GM12874 (cell line): ENCODE data around the gene PFDN2.

Source experiments
- TF ChIP-seq, protein P1 (sequence below): IDR thresholded peaks from 2 replicates; pipeline ENCODE4 v1.5.1; 2011; ENCODE audit warnings: low read depth, mild to moderate bottlenecking, control low read depth, low read length, moderate library complexity; ENCODE audit not compliant: insufficient read depth

PFDN2 gene

DNA sequence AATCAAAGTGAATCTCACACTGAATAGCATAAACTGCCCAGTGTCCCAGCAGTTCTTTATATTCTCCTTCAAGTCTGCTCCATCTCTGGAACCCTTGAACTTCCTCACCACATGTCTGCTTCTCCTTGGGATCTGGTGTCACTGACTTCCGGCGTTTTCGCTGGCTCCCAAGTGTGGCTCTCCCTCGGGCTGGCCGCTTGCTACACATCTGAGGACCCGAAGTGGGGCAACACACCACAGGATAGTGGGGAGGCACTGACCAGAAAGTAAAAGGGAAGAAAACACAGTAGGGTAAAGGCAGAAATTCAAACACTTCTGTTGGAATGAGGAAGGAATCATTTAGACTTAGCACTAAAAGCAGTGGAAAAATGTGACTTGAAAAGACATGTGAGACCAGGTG is 5.1 kb upstream of the PFDN2 start:
- TF ChIP-seq, protein P1, sequence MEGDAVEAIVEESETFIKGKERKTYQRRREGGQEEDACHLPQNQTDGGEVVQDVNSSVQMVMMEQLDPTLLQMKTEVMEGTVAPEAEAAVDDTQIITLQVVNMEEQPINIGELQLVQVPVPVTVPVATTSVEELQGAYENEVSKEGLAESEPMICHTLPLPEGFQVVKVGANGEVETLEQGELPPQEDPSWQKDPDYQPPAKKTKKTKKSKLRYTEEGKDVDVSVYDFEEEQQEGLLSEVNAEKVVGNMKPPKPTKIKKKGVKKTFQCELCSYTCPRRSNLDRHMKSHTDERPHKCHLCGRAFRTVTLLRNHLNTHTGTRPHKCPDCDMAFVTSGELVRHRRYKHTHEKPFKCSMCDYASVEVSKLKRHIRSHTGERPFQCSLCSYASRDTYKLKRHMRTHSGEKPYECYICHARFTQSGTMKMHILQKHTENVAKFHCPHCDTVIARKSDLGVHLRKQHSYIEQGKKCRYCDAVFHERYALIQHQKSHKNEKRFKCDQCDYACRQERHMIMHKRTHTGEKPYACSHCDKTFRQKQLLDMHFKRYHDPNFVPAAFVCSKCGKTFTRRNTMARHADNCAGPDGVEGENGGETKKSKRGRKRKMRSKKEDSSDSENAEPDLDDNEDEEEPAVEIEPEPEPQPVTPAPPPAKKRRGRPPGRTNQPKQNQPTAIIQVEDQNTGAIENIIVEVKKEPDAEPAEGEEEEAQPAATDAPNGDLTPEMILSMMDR: no peak

DNA sequence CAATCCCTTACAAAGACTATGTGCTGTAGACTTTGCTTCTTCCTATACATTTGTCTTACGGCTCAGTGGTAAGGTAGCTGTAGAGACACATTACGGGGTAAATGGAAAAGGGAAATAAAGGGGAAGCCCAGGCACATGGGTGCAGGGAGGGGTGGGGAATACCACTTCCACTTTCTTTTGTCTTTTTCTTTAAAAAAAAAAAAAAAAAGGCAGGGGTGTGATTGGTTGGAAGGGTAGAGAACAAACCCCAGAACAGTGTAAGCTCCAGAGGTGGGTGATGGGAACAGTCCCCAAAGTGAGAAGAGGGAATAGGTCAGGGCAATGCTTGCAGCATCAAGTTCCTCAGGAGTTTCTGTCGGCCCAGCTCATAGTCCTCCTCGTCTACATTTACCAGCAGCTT is 4.0 kb upstream of the PFDN2 start:
- TF ChIP-seq, protein P1: no peak

DNA sequence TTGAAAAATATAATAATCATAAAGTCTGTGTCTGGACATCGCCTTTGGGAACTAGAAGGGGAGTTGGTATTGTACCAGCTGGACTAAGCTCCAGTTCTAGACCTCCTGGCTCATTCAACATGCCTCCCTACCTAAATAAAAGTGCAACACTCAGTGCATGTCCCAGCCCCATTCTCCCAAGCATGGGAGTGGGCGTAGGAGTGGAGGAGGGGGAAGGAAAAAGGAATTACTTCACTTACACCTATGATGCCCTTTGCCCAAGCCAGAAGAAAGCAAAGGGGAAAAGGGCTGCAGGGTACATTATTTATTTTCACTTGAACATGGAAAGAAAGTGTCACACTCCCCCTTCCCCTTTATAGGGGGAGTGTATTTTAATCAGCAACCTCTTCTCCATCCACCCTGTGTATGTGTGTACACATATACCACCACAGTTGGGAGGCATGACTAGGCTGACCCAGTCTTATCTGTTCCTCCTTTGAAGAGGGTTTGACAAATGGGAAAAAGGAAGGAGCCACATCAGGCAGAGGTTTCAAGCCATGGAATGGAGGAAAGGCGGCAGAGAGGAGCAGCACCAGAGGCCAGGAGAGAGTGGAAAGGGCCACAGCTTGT is 3.3 kb upstream of the PFDN2 start:
- TF ChIP-seq, protein P1: no peak

DNA sequence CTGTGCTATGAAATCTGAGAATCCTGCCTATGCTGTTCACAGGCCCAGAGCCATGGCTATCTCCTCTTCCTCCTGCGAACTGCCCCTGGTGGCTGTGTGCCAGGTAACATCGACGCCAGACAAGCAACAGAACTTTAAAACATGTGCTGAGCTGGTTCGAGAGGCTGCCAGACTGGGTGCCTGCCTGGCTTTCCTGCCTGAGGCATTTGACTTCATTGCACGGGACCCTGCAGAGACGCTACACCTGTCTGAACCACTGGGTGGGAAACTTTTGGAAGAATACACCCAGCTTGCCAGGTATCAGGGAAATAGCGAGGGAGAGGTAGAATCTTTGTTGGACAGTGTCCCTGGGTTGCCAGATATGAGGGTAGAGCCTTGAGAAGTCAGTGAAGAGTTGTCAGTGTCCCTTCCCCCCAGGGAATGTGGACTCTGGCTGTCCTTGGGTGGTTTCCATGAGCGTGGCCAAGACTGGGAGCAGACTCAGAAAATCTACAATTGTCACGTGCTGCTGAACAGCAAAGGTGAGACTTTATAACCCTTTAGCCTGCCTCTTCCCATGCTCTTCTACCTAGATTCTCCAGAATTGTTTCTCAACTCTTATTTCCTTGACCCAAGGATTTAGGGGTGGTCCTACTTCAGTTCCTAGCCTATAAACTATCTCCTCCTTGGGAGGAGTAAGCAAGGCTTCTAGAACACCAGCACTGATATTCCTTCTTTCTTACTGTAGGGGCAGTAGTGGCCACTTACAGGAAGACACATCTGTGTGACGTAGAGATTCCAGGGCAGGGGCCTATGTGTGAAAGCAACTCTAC is 1.5 kb upstream of the PFDN2 start:
- TF ChIP-seq, protein P1: peak; percentile 43

DNA sequence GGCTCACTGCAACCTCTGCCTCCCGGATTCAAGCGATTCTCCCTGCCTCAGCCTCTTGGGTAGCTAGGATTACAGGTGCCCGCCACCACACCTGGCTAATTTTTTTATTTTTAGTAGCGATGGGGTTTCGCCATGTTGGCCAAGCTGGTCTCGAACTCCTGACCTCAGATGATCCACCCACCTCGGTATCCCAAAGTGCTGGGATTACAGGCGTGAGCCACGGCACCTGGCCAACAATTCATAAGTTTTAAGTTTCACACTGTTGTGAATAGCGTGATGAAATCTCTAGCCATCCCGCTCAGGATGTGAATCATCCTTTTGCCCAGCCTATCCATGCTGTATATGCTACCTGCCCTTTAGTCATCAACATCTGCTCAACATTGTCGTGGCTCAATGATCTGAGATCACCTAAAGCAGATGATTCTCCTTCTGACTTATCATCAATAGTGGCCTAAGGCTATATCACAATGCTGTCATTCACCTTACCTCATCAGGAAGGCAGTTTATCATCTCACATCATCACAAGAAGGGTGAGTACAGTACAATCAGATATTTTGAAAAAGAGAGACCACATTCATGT is 2.6 kb downstream of the PFDN2 start:
- TF ChIP-seq, protein P1: no peak

DNA sequence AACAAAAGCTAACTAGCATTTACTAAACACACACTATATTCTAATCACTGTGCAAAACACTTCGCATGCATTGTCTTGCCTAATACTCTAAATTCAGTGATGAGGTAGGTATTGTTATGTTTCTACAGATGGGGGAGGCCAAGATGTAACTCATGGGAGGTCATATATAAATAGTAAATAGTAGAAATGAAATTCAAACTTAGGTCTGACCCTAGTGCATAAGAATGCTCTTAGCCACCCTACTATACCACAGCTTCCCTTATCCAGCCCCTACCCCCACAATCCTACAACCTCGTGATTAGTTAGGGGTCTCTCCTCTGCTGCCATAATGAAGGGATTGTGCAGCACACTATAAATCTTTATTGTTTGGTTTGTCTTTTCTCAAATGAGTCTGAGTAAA is 3.3 kb downstream of the PFDN2 start:
- TF ChIP-seq, protein P1: no peak

DNA sequence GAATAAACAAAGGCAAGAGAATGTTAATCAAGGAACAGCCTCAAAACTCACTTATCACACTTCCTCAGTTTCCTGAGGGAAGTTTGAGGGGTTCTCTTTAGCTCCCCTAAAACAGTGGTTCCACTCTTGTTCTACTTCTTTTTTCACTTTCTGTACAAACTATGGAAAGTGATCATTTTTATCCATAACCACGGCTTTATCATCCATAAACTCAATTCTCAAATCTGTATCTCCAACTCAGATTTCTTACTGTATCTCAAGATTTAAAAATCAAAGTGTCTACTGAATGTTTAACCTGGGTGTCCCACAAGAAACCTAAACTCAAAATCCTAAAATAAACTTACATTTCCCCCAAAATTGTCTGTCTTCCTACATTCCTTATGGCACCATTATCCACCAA is 3.9 kb downstream of the PFDN2 start:
- TF ChIP-seq, protein P1: no peak
